GM15510 (cell line): ENCODE data around the gene SLC38A1.
A peak's percentile ranks its signal among the peaks of the same experiment; 100 is the strongest.

Source experiments
- POLR2A ChIP-seq: IDR thresholded peaks from 3 replicates; pipeline ENCODE4 v1.6.1; 2011; ENCODE audit warnings: borderline replicate concordance; ENCODE audit not compliant: insufficient read length; ENCODE audit errors: extremely low read depth

Gene SLC38A1

GRCh38 chr12:46268583-46269428 is at the start of gene SLC38A1:
Gene SLC38A1, minus strand, starts transcription at chr12:46269043. Its CDS starts 29,243 bp downstream, at chr12:46239800.
- TF ChIP-seq POLR2A, result peak; percentile 73

- no peak for TF ChIP-seq POLR2A
These were observed 49.2 kb upstream of the SLC38A1 start for GRCh38 chr12:46318037-46318436.

GRCh38 chr12:46304070-46304469 is 35.2 kb upstream of the SLC38A1 start:
- TF ChIP-seq POLR2A, result no peak

GRCh38 chr12:46303039-46303666 is 34.3 kb upstream of the SLC38A1 start:
- no peak for TF ChIP-seq POLR2A

DNA sequence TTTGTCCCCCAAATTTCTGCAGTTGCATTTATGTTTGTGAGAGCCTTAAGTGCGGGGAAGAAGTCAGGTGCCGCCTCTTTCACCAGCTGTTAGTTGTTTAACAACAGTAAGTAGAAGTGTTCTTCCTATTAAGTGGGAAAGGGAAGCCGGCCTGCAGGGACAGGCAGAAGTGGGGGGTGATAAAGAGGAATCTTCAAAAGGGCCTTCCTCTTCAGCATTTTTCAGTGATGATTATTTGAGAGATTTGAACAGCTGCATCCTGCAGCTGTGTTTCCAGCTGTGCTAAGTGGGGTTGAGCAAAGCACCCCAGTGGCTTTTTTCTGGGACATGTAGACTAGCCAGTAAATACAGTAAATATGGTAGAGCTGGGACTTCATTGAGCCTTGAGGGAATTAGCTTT is 32.1 kb upstream of the SLC38A1 start:
- TF ChIP-seq POLR2A, result no peak

- TF ChIP-seq POLR2A, result no peak
These were observed 31.0 kb upstream of the SLC38A1 start for GRCh38 chr12:46299851-46300250.

GRCh38 chr12:46298261-46298660 is 29.4 kb upstream of the SLC38A1 start:
- TF ChIP-seq POLR2A, result no peak

DNA sequence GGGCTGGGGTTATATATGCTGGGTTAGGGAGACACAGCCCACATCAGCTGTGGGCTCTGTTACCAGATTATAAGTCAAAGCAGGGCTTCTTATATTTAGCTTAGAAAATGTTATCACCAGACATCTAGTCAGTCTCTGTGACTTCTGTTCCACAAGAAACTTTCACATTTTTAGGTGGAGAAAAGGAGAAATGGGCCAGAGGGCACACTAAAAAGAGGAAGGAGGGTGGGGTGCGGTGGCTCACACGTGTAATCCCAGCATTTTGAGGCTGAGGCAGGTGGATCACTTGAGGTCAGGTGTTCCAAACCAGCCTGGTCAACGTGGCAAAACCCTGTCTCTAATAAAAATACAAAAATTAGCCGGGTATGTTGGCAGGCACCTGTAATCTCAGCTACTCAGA is 28.0 kb upstream of the SLC38A1 start:
- no peak for TF ChIP-seq POLR2A

DNA sequence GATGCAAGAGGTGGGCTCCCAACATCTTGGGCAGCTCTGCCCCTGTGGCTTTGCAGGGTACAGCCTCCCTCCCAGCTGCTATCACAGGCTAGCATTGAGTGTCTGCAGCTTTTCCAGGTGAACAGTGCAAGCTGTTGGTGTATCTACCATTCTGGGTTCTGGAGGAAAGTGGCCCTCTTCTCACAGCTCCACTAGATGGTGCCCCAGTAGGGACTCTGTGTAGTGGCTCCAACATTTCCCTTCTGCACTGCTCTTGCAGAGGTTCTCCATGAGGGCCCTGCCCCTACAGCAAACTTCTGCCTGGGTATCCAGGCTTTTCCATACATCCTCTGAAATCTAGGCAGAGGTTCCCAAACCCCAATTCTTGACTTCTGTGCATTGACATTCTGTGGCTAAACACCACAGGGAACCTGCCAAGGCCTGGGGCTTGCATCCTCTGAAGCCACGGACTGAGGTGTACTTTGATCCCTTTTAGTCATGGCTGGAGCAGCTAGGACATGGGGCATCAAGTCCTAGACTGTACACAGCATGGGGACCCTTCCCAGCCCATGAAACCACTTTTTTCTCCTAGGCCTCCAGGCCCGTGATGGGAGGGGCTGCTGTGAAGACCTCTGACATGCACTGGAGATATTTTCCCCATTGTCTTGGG is 24.0 kb upstream of the SLC38A1 start:
- TF ChIP-seq POLR2A, result no peak

- TF ChIP-seq POLR2A, result no peak
These were observed 14.0 kb upstream of the SLC38A1 start for GRCh38 chr12:46282829-46283228.

- TF ChIP-seq POLR2A, result no peak
These were observed 7.9 kb upstream of the SLC38A1 start for GRCh38 chr12:46276756-46277155.

- TF ChIP-seq POLR2A, result no peak
These were observed 3.0 kb upstream of the SLC38A1 start for GRCh38 chr12:46271863-46272262.

- TF ChIP-seq POLR2A, result peak; percentile 31
These were observed 792 bp upstream of the SLC38A1 start for GRCh38 chr12:46269429-46270241.

DNA sequence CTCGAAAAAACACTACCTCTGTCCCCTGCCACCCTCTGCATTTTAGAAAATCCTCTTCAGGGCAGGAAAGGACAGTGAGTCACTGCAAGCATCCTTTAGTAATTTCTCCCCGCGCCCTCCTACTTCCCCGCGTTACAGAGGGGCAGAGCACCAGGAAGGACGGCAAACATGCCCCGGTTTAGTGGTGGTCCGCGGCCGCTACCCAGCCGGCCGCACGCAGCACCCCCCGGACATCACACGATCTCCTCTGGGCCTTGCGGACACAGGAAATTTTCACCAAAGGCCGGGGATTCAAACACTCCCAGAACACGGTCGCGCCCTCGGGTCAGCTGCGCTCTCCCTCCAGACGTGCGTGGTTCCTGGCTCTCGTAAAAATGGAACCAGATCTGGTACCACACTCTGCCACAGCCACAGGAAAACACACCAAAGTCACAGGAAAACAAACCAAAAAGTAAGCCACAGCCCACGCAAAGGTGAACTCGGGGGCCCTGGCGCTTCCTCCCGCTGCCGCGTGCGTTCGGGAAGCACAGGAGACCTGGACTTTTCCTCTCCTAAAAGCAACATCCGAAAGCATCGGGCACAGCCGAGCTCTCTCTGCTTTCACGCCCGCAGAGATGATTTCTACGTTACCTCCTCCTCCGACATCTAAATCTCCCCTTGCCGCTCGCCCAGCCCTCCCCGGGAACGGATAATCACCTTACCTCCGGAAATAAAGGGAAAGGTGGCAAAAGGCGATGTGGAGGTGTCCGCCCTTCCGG is 839 bp downstream of the SLC38A1 start:
- TF ChIP-seq POLR2A, result no peak
